ENCODE results near the gene SLC12A5.
A peak's percentile ranks its signal among the peaks of the same experiment; 100 is the strongest.
"Not testable (repeated sequence)": the region's sequence is repeated elsewhere in the genome, so short reads cannot be mapped to it uniquely, and the experiment has no call there.

The SLC12A5 gene

DNA sequence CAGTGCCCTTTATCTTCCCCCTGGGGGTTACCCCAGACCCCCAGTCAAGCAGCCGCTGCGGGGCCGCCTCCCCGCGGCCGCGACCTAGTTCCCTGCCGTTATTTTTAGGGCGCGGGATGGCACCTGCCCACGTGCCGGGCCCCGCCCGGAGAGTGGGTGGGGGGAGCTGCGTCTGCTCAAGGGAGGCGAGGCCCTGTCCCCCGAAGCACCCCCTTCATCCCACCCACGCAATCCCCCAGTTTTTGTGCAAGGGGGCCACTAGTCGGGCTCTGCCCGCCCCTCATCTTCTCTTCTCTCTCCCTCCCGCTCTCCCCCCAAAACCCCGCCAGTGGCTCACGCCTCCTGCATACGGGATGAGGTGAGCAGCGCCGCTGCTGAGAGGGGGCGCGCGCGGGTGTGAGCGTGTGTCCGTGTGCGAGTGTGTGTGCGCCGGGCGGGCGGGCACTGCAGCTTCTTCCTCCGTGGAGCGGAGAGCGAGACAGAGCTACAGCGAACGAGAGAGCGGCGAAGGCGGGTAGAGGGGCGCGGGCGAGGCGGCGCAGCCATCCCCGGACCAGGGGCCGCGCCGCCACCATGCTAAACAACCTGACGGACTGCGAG lies at the start of gene SLC12A5:
Gene SLC12A5, plus strand, starts transcription at position 444 of the 600 bp plus-strand sequence. Its CDS starts 130 bp downstream, at position 574.
- DNase-seq (ENCODE audit: low spot score), result no peak

DNA sequence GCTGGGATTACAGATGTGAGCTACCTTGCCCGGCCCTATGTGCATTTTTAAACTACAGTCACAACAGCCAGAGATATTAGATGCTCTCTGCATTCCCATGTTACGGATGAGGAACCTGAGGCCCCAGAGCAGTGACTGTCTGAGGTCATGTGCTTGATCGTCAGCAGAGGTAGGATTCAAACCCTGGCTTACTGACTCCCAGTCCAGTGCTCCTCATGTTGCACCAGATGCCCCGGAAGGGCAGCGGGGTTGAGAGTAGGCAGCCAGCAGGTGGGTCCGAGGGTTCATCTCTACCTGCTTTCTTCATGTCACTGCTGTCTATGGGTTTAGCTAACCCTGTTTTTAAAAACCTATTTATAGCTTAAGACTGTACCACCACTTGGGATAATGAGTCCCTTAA lies 47.8 kb upstream of the SLC12A5 start:
- DNase-seq (ENCODE audit: low spot score), result no peak

DNA sequence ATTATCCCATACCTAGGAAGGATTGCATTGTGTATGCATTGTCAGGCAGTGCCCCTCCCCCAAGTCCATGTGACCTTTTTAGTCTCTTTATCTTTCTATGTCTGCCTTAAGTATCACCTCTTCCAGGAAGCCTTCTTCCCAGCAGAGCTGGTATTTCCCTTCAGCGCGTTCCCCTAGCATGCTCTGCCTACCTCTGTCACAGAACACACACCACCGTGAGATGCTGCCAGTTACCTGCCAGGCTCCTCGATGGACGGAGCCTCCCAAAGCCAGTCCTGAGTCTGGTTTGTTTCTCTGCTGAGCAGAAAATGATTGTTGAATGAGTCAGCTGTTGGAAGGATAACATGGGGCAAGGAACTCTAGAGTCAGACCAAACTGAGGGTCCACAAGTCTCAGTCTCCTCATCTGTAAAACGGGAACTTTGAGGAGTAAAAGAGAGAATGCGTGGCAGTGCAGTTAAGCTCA lies 45.7 kb upstream of the SLC12A5 start:
- no peak for DNase-seq (ENCODE audit: low spot score)

DNA sequence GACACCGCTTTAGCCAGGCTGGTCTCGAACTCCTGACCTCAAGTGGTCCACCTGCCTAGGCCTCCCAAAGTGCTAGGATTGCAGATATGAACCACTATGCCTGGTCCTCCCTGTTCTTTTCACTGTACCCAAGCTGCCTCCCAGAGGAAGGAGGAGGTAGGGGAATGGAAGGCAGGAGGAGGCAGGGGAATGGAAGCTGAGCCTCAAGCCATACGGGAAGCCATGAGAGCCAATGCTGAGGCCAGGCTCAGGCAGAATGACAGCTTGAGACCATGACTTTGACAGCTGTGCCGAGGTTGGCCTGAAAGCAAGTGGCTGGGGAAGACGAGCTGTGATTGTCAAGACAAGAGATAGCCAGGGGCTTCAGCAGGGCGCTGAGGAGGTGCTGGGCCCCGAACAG lies 43.4 kb upstream of the SLC12A5 start:
- DNase-seq (ENCODE audit: low spot score), result no peak

DNA sequence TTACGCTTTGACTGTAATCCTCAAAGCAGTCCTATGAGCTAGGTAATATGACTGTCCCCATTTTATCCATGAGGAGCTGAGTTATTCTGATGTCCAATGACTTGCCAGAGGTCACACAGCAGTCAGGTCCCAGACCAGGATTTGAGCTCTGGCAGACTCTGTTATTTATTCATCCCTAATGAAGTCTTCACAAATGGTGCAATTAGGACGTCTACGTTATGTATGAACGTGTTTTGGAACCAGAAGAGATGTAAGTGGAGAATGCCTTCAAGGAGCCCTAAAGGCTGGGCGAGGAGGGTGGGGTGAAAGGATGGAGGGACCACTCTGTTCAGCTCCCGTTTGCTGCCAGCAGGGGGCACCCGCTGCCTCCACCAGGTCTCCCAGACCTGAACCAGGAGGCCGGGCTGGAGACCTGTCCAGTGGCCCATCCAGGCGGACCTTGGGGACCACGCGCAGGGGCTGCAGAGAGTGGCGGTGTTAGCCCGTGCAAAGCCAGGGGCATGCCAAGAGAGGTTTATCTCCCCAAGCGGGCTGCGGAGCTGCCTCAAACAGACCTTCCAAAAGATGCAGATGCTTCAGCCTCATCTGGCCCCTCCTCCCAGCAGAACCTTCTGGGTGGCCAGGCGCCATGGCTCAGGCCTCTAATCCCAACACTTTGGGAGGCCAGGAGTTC lies 41.8 kb upstream of the SLC12A5 start:
- DNase-seq (ENCODE audit: low spot score), result peak; percentile 30

DNA sequence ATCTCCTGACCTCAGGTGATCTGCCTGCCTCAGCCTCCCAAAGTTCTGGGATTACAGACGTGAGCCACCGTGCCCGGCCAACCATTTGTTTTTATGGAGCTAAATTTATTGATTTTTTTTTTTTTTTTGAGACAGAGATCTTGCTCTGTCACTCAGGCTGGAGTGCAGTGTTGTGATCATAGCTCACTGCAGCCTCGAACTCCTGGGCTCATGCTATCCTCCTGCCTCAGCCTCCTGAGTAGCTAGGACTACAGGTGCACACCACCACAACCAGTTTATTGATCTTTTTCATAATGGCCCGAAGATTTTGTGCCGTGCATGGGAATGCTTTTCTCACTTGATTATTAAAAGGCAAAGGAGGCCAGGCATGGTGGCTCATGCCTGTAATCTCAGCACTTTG lies 40.2 kb upstream of the SLC12A5 start:
- not testable (repeated sequence) for DNase-seq (ENCODE audit: low spot score)

DNA sequence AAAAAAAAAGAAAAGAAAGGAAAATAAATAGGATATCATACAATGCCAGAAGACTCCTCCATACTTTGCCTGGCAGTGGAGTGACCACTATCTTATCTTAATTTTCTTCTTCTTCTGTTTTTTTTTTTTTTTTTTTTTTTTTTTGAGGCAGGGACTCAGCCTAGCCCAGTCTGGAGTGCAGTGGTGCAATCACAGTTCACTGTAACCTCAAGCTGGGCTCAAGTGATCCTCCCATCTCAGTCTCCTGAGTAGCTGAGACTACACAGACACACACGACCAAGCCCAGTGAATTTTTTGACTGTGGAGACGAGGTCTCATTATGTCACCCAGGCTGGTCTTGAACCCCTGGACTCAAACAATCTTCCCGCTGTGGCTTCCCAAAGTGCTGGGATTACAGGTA lies 37.4 kb upstream of the SLC12A5 start:
- DNase-seq (ENCODE audit: low spot score), result no peak

DNA sequence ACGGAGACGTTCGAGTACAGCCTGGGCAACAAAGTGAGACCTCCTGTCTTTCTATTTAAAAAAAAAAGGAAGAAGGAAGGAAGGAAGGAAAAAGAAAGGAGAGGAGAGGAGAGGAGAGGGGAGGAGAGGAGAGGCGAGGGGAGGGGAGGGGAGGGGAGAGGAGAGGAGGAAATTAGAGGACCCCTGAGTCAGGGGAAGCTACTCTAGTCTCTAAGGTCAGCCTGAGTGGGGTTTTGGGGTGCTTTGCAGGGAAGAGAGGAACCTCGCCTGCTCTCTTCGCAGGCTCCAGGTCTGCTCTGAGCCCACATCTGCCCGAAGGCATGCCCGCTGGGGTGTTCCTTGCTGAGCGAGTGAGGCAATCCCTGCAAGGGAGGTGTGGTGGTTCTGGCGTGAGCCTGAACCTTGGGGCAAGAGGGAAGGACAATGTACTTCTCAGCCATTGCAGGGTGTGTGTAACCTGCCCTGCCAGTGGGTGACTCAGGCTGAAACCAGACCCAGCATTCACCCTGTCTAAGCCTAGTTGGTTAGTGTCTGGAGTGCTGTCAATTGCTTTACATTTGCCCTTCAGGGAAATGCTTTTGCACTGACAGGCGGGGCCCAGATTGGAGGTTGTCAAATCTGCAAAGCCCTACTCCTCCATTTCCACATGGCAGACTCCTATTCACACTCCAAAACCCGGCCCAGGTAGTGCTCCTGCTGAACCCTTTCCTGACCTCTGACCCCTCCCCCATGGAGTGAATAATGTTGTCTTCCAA lies 35.6 kb upstream of the SLC12A5 start:
- DNase-seq (ENCODE audit: low spot score), result peak; percentile 75

DNA sequence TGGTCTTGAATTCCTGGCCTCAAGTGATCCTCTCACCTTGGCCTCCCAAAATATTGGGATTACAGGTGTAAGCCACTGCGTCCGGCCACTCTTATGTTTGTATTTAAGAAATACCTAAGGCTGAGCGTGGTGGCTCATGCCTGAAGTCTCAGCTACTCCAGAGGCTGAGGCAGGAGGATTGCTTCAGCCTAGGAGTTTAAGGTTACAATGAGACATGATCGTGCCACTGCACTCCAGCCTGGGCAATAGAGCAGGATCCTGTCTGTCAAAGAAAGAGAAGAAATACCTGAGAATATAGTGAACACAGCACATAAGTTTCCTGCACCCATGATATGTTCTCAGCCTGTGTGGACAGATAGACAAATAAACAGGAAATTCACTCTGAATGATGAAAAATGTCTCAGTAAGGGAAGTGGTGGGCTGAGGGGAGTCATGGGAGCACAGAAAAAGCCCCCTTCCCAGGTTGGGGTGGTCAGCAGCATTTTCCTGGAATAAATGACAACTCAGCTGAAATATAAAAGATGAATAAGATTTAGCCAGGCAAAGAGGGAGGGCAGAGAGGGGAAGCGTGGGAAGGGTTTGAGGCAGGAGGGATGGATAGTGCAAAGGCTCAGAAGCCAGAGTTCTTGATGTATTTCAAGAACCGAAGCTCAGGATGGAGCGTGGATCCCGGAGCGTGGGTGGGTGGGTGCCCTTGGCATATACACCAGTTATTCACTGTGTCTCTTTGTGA lies 34.1 kb upstream of the SLC12A5 start:
- no peak for DNase-seq (ENCODE audit: low spot score)

DNA sequence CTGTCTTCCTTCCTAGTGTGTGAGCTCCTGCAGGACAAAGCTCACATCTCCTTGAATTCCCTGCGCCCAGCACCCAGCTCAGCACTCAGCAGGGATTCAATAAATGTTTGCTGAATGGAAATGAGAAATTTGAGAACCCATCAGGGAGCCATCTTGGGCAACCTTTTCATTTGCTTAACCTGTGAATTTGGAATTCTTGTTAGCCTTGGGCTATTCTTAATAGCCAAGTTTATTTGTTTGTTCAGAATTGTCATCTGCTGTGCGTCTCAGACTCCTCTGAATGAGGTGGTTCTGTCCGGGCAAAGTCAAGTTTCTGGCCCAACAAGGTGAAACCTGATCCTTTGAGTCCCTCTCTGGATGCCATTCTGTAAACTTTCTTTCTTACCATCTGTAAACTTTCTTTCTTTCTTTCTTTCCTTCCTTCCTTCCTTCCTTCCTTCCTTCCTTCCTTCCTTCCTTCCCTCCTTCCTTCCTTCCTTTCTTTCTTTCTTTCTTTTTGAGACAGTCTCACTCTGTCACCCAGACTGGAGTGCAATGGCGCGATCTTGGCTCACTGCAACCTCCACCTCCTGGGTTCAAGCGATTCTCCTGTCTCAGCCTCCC lies 33.4 kb upstream of the SLC12A5 start:
- DNase-seq (ENCODE audit: low spot score), result not testable (repeated sequence)

DNA sequence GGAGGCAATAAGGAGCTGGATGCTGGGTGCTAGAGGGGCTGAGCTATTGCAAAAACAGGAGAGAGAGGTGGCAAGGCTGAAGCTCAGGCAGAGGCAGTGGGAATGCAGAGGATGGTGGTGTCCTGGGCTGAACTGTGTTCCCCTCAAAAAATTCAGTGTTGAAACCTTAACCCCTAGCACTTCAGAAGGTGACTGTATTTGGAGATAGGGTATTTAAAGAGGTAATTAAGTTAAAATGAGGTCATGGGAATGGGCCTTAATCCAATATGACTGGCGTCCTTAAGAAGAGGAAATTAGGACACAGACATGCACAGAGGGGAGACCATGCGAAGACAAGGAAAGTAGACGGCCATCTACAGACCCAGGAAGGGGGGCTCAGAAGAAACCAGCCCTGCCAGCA lies 31.8 kb upstream of the SLC12A5 start:
- no peak for DNase-seq (ENCODE audit: low spot score)

DNA sequence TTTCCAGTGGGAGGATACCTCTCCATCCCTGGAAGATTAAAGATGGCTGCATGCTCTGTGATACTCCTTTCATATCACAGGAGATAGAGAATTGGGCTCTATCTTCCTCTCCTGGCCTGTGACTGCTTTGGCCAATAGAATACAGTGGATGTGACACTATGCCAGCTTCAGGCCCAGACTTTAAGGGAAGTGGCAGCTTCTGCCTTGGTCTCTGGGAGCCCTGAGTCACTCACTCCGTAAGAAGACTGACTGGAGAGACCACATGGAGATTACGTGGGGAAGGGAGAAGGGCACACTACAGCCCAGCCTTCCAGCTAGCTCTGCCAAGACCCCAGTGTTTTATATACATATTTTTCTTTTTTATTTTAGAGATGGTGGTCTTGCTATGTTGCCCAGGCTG lies 30.7 kb upstream of the SLC12A5 start:
- DNase-seq (ENCODE audit: low spot score), result no peak

DNA sequence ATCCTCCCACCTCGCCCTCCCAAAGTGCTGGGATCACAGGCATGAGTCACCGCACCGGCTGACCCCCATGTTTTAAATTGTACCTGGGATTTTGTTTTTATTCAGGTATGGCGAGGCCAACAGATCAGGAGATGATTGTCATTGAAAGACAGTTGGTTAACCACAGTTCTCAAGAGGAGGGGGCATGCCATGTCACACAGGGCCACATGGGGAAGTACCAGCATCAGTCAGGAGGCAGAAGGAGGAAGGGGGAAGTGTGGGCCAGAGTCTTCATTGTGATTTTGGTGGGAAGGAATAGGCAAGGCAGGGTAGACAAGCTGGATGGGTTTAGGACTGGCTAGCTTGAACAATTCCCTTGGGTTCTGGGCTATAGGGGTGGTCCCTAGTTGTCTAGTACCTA lies 30.3 kb upstream of the SLC12A5 start:
- DNase-seq (ENCODE audit: low spot score), result no peak

DNA sequence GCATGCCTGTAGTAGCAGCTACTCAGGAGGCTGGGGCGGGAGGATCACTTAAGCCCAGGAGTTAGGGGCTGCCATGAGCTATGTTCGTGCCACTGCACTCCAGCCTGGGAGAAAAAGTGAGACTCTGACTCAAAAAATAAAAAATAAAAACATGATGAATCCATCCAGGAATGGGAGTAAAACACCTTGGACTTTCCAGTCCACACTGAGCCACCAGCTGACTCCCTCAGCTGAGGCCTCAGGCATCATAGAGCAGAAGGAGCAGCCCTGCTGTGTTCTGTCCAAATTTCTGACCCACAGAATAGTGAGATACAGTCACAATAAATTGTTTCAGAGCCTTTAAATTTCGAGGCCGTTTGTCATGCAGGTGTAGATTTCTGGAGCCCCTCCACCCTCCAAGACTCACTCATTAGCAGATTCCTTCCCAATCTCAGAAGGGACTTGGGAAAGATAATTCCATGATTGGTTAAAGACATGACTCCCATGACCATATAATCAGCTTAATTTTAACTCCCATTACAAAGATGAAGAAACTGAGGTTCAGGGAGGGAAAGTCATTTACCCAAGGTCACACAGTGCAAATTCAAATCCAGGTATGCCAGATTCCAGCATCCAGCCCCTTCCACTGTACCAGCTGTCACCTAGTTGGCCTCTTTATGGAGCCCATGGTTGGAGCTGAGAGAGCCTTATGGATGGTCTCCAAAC lies 29.3 kb upstream of the SLC12A5 start:
- no peak for DNase-seq (ENCODE audit: low spot score)

DNA sequence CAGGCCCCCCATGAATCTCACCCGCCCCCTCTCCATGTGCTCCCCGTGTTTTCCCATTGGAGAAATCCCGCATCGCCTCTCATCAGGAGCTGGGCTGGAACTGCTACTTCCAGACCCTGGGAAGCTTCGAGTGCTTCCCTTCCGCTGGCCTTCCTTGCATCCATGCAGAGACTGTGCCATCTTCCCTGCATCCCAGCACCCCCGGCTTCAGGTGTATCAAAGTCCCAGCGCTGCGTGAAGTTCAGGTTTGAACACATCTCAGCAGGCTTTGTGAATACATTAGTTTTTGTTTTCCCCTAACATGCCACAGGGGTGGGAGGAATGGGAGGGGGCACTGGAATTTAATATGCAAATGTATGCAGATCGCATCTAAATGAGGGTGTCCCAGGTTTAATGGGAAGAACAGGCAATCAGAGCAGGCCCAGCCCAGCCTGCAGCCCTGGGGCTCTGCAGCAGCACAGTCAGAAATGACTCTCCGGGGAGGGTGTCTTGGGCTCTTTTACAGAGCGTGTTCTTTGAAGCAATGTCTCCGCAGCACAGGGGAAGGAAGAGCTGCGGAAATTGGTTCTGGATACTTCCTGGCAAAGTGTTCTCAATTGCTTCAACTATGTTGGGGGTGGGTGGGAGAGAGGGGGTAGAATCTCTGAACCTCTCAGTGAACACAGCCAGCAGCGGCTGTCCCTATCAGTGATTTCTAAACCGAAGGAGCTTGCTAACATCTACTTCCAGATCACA lies 28.6 kb upstream of the SLC12A5 start:
- no peak for DNase-seq (ENCODE audit: low spot score)

DNA sequence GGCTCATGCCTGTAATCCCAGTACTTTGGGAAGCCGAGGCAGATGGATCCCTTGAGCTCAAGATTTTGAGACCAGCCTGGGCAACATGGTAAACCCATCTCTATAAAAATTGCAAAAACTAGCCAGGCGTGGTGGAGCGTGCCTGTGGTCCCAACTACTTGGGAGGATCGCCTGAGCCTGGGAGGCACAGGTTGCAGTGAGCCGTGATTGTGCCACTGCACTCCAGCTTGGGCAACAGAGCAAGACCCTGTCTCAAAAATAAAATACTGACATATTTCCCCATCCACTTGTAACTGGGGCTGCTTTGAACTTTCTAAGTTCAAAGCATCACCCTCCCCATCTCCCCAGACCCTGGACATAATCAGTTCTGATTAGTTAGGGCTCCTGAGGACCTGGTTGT lies 27.5 kb upstream of the SLC12A5 start:
- DNase-seq (ENCODE audit: low spot score), result no peak

DNA sequence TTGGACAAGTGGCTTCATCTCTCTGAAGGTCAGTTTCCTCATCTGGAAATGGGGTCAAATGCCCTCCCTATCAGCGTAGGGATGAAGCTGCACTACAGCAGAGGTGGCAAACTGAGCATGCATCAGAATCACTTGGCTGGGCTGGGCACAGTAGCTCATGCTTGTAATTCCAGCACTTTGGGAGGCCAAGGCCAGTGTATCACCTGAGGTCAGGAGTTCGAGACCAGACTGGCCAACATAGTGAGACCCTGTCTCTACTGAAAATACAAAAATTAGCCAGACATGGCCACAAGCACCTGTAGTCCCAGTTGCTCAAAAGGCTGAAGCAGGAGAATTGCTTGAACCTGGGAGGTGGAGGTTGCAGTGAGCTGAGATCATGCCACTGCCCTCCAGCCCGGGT lies 27.0 kb upstream of the SLC12A5 start:
- DNase-seq (ENCODE audit: low spot score), result no peak

DNA sequence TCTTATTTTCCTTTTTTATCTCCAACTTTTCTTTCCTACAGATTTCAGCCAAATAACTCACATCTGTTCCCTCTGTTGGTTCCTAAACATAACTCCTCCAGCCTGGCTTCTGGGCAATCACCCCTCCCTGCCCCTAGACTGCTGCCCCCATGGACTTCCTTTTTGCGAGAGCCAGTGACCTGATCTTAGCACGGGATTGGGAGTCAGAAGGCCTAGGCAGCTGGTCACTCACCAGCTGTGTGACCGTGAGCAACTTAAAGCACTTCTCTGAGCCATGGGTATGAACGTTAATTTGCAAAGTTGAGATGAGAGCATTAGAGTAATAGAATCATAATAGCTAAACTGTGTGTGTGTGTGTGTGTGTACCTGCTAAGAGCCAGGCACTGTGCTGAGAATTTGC lies 24.8 kb upstream of the SLC12A5 start:
- no peak for DNase-seq (ENCODE audit: low spot score)

DNA sequence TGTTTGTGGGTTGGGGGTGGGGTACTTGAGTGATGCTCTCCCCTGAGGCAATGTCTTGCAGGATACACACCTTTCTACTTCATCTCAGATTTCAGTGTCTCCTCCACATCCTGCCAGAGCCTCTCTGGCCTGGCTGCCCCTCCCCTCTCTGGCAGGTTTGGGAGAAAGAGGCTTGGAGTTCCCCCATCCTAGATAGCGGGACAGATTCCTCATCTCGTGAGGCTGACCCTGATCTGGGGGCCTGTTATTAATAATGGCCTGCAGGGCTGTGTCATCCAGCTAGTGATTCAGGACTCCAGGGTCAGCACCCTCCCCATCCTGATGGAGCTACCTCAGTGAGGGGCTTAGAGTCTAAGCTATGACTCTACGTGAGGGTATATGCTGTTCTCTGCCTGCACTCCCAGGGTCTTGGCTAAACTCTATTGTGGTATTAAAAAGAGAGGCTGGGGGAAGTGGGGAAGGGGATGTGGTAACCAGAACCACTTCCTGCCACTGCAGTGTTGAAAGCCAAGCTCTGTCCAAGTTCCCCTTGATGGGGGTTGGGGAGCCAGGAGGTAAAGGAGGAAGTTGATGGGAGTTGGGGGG lies 24.0 kb upstream of the SLC12A5 start:
- no peak for DNase-seq (ENCODE audit: low spot score)

DNA sequence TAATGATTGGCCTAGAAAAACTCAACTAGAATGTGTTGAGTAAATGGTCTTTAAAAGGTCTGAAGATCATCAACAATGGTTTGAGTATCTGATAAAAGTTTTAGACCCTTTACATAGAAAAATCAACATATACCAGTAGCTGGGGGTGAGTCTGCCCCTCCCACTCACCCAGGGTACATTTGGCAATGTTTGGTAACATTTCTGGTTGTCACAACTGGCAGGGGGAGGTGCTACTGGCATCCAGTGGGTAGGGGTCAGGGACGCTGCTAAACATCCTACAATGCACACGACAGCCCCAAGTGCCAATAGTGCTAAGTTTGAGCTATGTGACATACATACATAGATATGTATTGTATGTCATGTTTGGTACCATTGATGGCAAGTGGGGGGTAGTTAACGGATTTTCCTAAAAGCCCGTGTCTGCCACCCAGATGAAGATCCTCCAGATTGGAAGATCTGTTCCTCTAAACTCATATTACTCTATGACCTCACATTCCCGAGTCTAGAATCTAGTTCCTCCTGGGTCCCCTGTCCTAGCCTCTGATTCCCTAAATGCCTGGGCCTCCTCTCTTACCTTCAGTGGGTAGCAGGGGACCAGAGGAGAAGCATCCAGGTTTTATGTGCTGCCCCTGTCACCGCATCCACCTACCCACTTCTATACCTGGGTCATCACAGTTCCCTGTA lies 22.9 kb upstream of the SLC12A5 start:
- DNase-seq (ENCODE audit: low spot score), result no peak
